GM18511 (cell line): Measurements from ENCODE around the gene CAPSL.
A peak's percentile ranks its signal among the peaks of the same experiment; 100 is the strongest.
"Not testable (repeated sequence)": the region's sequence is repeated elsewhere in the genome, so short reads cannot be mapped to it uniquely, and the experiment has no call there.

Experiments used
- ATAC-seq: cut with Tn5 transposase; IDR thresholded peaks from one replicate; pipeline ENCODE4 v1.9.1; 2021; ENCODE audit warnings: mild to moderate bottlenecking, moderate library complexity; ENCODE audit not compliant: unreplicated experiment

The CAPSL gene

DNA sequence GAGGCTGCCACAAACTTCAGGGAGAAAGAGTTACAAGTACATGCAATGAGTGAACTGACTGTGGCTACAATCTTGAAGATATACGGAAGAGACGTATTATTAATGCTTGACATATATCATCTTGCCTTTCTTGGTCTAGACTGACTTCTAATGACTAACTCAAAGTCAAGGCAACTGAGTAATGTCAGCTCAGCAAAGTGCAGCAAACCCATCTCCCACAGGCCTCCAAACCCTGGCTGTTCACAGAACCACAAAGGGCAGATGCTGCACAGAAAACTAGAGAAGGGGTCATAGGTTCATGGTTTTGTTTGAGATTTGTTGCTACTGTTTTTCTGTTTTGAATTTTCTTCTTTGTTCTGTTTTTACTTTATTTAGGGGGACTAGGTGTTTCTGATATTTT is 60.8 kb downstream of the CAPSL start:
- ATAC-seq = no peak

- ATAC-seq = no peak
Observed at GRCh38 chr5:35876922-35877321, 61.5 kb downstream of the CAPSL start.

DNA sequence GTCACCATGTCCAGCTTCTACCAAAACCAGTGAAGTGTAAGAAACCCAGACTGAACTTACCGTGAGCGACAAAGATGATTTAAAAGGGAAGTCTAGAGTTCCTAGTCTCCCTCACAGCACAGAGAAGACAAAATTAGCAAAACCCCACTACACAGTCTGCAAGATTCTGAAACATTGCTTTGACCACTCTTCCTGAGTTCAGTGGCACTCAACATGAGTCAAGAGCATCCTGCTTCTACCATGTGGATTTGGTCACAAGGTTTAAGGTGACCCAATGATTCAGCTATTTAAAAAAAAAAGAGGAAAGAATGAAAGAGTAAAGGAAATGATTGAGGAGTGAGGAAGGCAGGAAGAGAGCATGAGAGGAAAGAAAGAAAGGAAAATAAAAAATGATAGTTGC is 62.0 kb downstream of the CAPSL start:
- no peak for ATAC-seq

GRCh38 chr5:35870605-35871004 is 67.8 kb downstream of the CAPSL start:
- ATAC-seq = no peak

- ATAC-seq = no peak
Observed at GRCh38 chr5:35869685-35870277, 68.6 kb downstream of the CAPSL start.

DNA sequence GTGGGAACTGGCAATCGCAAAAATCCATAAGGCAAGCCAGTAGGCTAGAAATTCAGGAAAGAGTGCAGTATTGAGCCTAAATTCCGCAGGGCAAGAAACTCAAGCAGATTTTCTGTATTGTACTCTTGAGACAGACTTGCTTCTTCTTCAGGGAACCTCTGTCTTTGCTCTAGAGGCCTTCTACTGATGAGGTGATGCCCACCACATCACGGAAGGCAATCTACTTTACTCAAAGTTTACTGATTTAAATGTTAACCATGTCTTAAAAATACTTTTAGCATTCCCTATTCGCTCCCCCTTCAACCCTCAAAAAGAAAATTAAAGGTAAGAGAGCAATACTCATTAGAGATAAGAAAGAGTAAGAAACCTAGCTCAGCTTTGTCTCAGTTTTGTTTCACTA is 70.4 kb downstream of the CAPSL start:
- ATAC-seq = no peak

- ATAC-seq = peak; percentile 76
Observed at GRCh38 chr5:35863159-35863558, 75.3 kb downstream of the CAPSL start.

DNA sequence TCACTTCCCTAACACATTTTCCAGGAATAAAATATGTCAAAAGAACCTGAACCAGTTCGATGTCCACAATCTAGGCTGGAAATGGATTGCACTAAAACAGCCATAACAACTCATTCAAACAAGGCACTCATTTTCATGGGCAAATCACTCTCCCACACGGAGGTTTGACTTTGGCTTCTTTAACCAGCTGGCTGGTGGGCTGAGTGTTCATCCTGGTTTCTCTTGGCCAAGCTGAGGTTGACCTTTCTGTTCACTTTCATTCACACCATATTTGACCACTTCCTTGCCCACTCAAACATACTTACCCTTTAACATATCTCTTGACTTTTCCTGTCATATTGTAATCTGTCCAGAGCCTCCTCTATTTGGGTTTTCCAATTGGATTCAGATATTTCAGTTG is 76.3 kb downstream of the CAPSL start:
- ATAC-seq = no peak

- ATAC-seq = no peak
Observed at GRCh38 chr5:35861718-35862117, 76.7 kb downstream of the CAPSL start.

DNA sequence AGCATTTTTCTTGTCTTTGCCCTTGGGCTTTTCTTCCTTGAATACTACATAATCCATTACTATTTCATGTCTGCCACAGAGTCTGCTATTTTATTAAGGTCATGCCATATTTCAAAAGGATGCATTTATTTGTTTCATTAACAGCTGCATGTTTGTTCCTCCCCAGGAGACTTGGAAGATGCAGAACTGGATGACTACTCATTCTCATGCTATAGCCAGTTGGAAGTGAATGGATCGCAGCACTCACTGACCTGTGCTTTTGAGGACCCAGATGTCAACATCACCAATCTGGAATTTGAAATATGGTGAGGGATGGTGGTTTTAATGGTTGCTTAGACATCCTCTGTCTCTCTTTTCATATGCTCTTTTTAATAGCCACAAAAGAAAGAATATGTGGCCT is 77.7 kb downstream of the CAPSL start:
- ATAC-seq = no peak

DNA sequence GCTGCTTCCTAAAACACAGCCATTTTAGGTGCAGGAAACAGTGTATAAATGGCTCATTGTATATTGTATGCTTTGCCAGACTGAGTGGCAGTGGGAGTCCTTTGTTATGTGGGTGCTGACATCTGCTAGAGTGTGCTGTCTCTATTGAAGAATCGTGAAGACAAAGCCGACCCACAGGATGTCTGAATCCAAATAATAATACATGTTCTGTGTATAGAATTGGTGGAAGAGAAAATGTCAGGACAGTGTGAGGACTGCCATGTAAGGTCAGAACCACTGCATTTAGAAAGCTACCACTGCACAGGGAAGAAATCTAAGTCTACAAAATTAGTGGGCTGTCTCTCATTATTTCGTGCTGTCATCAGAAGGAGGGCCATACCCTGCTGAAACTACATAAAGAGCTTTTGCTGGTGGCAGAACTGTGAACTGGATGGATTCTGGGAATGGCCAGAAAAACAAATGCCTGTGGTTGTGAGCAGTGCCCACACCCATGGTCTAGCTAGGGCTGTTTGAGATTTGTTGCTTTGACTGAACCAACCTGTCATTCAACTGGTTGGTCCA is 79.2 kb downstream of the CAPSL start:
- ATAC-seq = no peak

- ATAC-seq = no peak
Observed at GRCh38 chr5:35857606-35858205, 80.7 kb downstream of the CAPSL start.

- no peak for ATAC-seq
Observed at GRCh38 chr5:35856765-35857351, 81.6 kb downstream of the CAPSL start, which contains the start of gene IL7R. Gene IL7R (plus strand): TSS chr5:35856891. CDS start chr5:35856978, 87 bp downstream.

DNA sequence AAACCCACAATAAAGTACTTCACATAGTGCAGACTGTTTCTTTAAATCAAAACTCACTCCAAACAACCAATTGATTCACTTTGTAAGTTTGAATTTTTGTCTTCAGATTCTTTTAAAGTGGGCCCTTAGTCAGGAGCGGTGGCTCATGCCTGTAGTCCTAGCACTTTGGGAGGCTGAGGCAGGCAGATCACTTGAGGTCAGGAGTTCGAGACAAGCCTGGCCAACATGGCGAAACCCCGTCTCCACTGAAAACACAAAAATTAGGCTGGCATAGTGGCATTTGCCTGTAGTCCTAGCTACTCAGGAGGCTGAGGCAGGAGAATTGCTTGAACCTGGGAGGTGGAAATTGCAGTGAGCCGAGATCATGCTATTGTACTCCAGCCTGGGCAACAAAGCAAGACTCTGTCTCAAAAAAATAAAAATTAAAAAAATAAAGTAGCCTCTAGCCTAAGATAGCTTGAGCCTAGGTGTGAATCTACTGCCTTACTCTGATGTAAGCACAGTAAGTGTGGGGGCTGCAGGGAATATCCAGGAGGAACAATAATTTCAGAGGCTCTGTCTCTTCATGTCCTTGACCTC is 82.1 kb downstream of the CAPSL start:
- ATAC-seq = not testable (repeated sequence)

DNA sequence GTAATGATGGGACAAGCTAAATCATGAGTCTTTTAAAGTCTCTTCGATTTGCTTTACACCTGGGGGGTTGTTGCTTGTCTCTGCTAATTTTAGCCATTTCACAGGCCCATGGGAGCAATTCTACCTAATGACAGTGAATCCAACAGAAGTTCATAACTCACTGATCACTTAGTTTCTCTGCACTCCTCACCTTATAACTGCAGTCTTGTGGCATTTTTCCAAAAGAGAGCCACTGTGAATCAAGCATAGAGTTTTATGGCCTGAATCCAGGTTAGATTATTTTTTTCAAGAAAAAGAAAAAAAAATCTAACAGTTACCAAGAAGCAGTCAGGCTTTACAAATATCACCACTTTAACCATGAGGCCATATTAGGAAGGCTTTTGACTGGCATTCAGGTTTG is 83.2 kb downstream of the CAPSL start:
- ATAC-seq = no peak
